OCI-LY1 (cell line): ENCODE measurements around the gene CELSR1.

Experiments used
- H2AFZ ChIP-seq: fragments of 200-600 bp; sonication (generic), shearing (Covaris generic); 2 replicates; pipeline ENCODE4 v1.6.0; 2014; ENCODE audit warnings: antibody characterized with exemption, mild to moderate bottlenecking, low read length
- H3F3A ChIP-seq: fragments of 200-600 bp; sonication (generic), shearing (Covaris generic); 2 replicates; pipeline ENCODE4 v1.6.0; 2014; ENCODE audit warnings: mild to moderate bottlenecking, antibody characterized with exemption, low read length, moderate library complexity; ENCODE audit not compliant: insufficient read depth
- H3K27ac ChIP-seq: fragments of 200-600 bp; sonication (generic); 2 replicates; pipeline ENCODE4 v1.5.1; 2014; ENCODE audit warnings: low read length, mixed run types, mild to moderate bottlenecking, low read depth; ENCODE audit not compliant: poor library complexity, severe bottlenecking
- H3K27me3 ChIP-seq: fragments of 200-600 bp; sonication (generic); 2 replicates; pipeline ENCODE4 v1.6.0; 2014; ENCODE audit warnings: antibody characterized with exemption, mild to moderate bottlenecking, low read length, moderate library complexity; ENCODE audit not compliant: insufficient read depth
- H3K36me3 ChIP-seq: fragments of 200-600 bp; sonication (generic); 2 replicates; pipeline ENCODE4 v1.6.1; 2014; ENCODE audit warnings: mild to moderate bottlenecking, antibody characterized with exemption, low read length, moderate library complexity, mixed read lengths; ENCODE audit not compliant: insufficient read depth
- H3K4me1 ChIP-seq: fragments of 200-600 bp; sonication (generic); 2 replicates; pipeline ENCODE4 v1.5.1; 2014; ENCODE audit warnings: mild to moderate bottlenecking, low read length, moderate library complexity; ENCODE audit not compliant: insufficient read depth, severe bottlenecking
- H3K4me2 ChIP-seq: fragments of 200-600 bp; sonication (generic), shearing (Covaris generic); 2 replicates; pipeline ENCODE4 v1.6.1; 2014; ENCODE audit warnings: low read length
- H3K4me3 ChIP-seq: fragments of 200-600 bp; sonication (generic); 2 replicates; pipeline ENCODE4 v1.5.1; 2014; ENCODE audit warnings: low read length, low read depth, mild to moderate bottlenecking, mixed read lengths; ENCODE audit not compliant: poor library complexity, severe bottlenecking
- H3K79me2 ChIP-seq: fragments of 200-600 bp; shearing (Covaris generic); 2 replicates; pipeline ENCODE4 v1.6.1; 2016; ENCODE audit warnings: mixed run types, low read length, mixed read lengths; ENCODE audit not compliant: insufficient read depth
- H3K9ac ChIP-seq: fragments of 200-600 bp; sonication (generic), shearing (Covaris generic); 2 replicates; pipeline ENCODE4 v1.6.1; 2014; ENCODE audit warnings: mild to moderate bottlenecking, low read length, mixed read lengths
- H3K9me2 ChIP-seq: fragments of 200-600 bp; sonication (generic), shearing (Covaris generic); 2 replicates; pipeline ENCODE4 v1.6.1; 2014; ENCODE audit warnings: low read depth, mild to moderate bottlenecking, low read length, mixed read lengths
- H3K9me3 ChIP-seq: fragments of 200-600 bp; shearing (Covaris generic); 2 replicates; pipeline ENCODE4 v1.6.1; 2014; ENCODE audit warnings: low read length, mixed read lengths
- H4K20me1 ChIP-seq: fragments of 200-600 bp; sonication (generic), shearing (Covaris generic); 2 replicates; pipeline ENCODE4 v1.6.0; 2016; ENCODE audit warnings: mild to moderate bottlenecking, low read length; ENCODE audit not compliant: insufficient read depth
- EZH2 ChIP-seq: fragments of 200-600 bp; sonication (generic), shearing (Covaris generic); IDR thresholded peaks from 2 replicates; pipeline ENCODE4 v1.8.0; 2017; ENCODE audit warnings: borderline replicate concordance, mixed run types, mild to moderate bottlenecking, antibody characterized with exemption, low read length, moderate library complexity, mixed read lengths
- TF ChIP-seq, protein P1 (sequence below): fragments of 200-600 bp; sonication (generic), shearing (Covaris generic); IDR thresholded peaks from 2 replicates; pipeline ENCODE4 v1.5.1; 2017; ENCODE audit warnings: mild to moderate bottlenecking, antibody characterized with exemption, low read length, moderate library complexity, mixed read lengths

The CELSR1 gene

DNA sequence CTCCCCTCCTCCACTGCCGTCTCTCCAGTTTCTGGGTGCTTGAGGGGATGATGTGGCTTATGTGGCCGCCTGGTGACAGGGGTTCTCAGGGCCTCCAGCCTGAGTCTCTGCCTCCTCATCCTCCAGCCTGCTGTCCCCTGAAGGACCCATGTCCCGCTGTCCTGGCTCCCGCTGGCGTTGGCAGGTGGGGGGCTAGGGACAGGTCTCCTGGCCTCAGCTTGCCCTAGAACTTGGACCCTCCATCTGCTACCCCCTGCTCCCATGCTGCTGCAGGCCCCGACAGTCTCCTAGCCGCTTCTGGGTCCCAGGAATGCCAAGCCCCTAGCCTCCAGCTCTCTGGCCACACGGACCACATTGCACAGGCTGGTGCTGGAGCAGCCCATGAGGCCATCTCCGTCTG, 13.9 kb upstream of the CELSR1 start:
- H2AFZ ChIP-seq, result no peak overlapping the region
- no peak overlapping the region for H3K4me2 ChIP-seq
- TF ChIP-seq, protein P1, sequence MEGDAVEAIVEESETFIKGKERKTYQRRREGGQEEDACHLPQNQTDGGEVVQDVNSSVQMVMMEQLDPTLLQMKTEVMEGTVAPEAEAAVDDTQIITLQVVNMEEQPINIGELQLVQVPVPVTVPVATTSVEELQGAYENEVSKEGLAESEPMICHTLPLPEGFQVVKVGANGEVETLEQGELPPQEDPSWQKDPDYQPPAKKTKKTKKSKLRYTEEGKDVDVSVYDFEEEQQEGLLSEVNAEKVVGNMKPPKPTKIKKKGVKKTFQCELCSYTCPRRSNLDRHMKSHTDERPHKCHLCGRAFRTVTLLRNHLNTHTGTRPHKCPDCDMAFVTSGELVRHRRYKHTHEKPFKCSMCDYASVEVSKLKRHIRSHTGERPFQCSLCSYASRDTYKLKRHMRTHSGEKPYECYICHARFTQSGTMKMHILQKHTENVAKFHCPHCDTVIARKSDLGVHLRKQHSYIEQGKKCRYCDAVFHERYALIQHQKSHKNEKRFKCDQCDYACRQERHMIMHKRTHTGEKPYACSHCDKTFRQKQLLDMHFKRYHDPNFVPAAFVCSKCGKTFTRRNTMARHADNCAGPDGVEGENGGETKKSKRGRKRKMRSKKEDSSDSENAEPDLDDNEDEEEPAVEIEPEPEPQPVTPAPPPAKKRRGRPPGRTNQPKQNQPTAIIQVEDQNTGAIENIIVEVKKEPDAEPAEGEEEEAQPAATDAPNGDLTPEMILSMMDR, result no peak
- no peak for TF ChIP-seq EZH2
- H3K9ac ChIP-seq, result no peak overlapping the region
- H3F3A ChIP-seq, result no peaks in the 10 kb centered on the region
- H3K79me2 ChIP-seq, result no peaks in the 10 kb centered on the region
- peaks cover 6% of the 10 kb centered on the region; the same call in 1 of the 2 replicates for H3K36me3 ChIP-seq
- H3K4me1 ChIP-seq, result no peaks in the 10 kb centered on the region
- H3K4me3 ChIP-seq, result no peak overlapping the region
- peaks cover 5% of the 10 kb centered on the region; the same call in 1 of the 2 replicates for H3K9me3 ChIP-seq
- H4K20me1 ChIP-seq, result no peaks in the 10 kb centered on the region
- peaks cover 25% of the 10 kb centered on the region for H3K27me3 ChIP-seq
- H3K9me2 ChIP-seq, result no peaks in the 10 kb centered on the region
- H3K27ac ChIP-seq, result no peak overlapping the region

DNA sequence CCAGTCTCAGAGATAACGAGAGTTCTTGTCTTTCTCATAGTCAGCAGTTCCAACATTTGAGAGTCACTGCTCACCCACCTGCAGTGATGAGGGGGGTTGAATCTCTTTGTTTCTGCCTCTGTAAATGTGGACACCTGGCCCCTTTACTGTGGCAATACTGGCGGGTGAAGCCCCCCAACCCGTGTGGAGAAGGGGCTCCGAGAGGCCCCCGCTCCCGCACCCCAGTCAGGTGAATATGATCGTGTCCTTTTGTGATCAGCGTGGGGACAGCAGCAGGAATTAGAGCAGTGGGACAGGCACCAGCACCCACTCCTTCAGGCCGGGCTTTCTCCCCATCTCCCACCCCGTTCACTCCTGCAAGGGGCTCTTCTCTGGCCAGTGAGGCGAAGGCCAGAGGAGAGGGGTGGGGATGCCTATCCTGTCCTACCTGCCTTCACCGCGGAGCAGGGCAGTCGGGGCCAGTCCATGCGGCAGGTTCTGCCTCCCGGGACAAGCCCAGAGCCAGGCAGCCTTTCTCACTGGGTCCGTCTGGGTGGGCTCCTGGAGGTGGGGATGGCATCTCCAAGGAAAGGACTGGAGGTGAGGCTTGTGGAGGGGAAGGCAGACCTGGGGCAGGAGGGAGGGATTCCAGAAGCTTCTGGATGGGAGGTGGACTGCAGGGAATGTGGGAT, 12.7 kb upstream of the CELSR1 start:
- no peaks in the 10 kb centered on the region for H3F3A ChIP-seq
- peaks cover 5% of the 10 kb centered on the region; the same call in 1 of the 2 replicates for H3K9me3 ChIP-seq
- no peaks in the 10 kb centered on the region for H3K79me2 ChIP-seq
- no peak overlapping the region for H3K9ac ChIP-seq
- peaks cover 24% of the 10 kb centered on the region for H3K27me3 ChIP-seq
- TF ChIP-seq, protein P1, result no peak
- TF ChIP-seq EZH2, result no peak
- no peaks in the 10 kb centered on the region for H4K20me1 ChIP-seq
- no peak overlapping the region for H3K27ac ChIP-seq
- H2AFZ ChIP-seq, result no peak overlapping the region
- H3K4me1 ChIP-seq, result no peaks in the 10 kb centered on the region
- H3K4me3 ChIP-seq, result no peak overlapping the region
- no peak overlapping the region for H3K4me2 ChIP-seq
- no peaks in the 10 kb centered on the region for H3K9me2 ChIP-seq
- H3K36me3 ChIP-seq, result peaks cover 6% of the 10 kb centered on the region; the same call in 1 of the 2 replicates

DNA sequence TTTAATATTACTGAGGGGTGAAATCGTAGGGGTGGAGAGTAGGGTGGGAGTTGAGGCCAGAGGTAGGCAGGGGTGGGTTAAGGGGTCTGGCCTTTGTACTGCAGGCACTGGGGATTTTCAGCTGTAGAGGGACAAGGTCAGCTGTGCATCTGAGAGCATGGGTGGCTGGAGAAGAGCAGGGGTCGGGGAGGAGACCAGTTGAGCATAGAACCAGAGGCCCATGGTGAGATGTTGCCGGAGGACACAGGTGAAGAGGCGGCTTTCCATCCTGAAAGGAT, 12.1 kb upstream of the CELSR1 start:
- Histone ChIP-seq H3K4me3 (no peak overlapping the region), H3K9ac (no peak overlapping the region), H3K27ac (no peak overlapping the region), H3F3A (no peaks in the 10 kb centered on the region), H2AFZ (no peak overlapping the region), H3K9me3 (peaks cover 5% of the 10 kb centered on the region; the same call in 1 of the 2 replicates), H3K4me2 (no peak overlapping the region), H3K4me1 (no peaks in the 10 kb centered on the region), H3K79me2 (no peaks in the 10 kb centered on the region), H3K9me2 (no peaks in the 10 kb centered on the region), H3K36me3 (peaks cover 6% of the 10 kb centered on the region; the same call in 1 of the 2 replicates), H4K20me1 (no peaks in the 10 kb centered on the region), H3K27me3 (peaks cover 18% of the 10 kb centered on the region)
- TF ChIP-seq, protein P1, result no peak
- no peak for TF ChIP-seq EZH2
